Measurements from ENCODE around the gene DNAJC5G. TPM values are rescaled to one million over a fixed set of nuclear protein-coding genes. Genes with fewer than 3 reads are reported as not detected.

DNAJC5G gene
- total and polyA plus RNA-seq, 9 of the 15 experiments (the other 6 are each of a cell fraction or from before 2014, with no cell fraction given) = not detected

DNA sequence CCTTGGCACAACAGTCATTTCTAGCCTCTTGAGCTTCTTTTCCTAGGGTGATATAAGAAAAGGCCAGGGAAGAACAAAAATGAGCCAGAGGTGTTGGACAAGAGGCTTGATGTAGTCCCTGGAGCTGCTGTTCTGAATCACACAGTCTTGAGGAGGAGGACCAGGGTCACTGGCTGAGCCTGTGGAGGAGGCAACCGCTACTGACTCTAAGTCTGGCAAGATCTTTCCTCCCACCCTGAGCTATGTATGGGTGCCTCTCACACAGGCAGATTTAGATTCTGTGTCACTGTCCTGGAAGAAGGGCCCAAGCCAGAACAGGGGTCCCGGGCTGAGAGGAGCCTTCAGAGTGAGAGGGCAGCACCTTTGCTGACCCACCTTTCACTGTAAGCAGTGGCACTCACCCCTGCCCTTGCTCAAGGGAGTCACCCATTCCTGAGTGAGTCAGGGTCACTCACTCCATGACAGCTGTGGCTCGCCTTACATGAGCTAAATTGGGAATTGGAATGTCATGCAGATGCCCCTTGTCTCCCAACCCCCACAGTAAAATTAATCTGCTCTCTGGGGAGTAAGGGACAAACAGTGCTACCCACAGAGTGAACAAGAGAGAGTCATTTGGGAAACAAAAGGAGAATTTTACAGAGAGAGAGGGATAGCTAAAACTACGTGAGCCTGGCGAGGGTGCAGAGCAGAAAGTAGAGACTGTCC, 6.8 kb downstream of the DNAJC5G start, which contains the start of gene TRIM54 (continued):
- TF ChIP-seq, protein P1, sequence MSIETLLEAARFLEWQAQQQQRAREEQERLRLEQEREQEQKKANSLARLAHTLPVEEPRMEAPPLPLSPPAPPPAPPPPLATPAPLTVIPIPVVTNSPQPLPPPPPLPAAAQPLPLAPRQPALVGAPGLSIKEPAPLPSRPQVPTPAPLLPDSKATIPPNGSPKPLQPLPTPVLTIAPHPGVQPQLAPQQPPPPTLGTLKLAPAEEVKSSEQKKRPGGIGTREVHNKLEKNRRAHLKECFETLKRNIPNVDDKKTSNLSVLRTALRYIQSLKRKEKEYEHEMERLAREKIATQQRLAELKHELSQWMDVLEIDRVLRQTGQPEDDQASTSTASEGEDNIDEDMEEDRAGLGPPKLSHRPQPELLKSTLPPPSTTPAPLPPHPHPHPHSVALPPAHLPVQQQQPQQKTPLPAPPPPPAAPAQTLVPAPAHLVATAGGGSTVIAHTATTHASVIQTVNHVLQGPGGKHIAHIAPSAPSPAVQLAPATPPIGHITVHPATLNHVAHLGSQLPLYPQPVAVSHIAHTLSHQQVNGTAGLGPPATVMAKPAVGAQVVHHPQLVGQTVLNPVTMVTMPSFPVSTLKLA (conservative IDR thresholded peaks at IDR 0.05) = no peak
- TF ChIP-seq PHF20 (IDR thresholded peaks at IDR 0.05; ENCODE audit: partially characterized antibody) (no peak), HDAC1 (IDR thresholded peaks at IDR 0.05) (no peak)

DNA sequence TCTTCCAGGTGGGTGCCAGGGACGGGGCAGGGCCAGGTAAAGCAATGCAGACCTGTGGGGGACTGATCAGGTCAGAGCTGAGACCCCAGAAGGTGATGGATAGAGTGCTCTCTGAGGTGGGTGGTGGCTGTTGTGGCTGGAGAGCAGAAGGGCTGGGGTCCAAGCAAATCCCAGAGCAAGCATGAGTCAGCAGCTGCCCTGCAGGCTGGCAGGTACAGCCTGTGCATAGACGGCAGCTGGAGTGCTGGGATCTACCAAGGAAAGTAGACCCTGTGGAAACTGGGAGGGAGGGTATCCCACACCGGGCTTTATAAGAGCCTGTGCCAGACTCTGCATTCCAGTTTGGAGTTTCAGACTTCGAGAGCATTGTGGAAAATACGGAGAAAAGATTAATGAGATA, 7.7 kb downstream of the DNAJC5G start:
- Histone ChIP-seq H3K27me3 (ENCODE audit: control insufficient read depth in 2 of 2, insufficient read depth in 2 of 2, low read length in 2 of 2) (peaks cover 0 to 2% of the 10 kb centered on the region in 2 experiments; a peak in 1 of 5 replicates), H3K27ac (ENCODE audit: extremely low read depth, low read depth, low read length) (no peak overlapping the region), H3K4me2 (ENCODE audit: insufficient read depth, low read length) (no peak overlapping the region), H3K9ac (ENCODE audit: insufficient read depth in 1 of 2, low read depth in 2 of 2, low read length in 2 of 2) (peak overlapping the region in 1 of 2 experiments; percentile 41; a peak in 1 of 4 replicates), H2AFZ (ENCODE audit: low read depth, low read length) (peak overlapping the region; percentile 62), H3K36me3 (ENCODE audit: control insufficient read depth, insufficient read depth, low read length) (no peaks in the 10 kb centered on the region), H3K9me1 (ENCODE audit: control insufficient read depth, insufficient read depth, low read length) (no peaks in the 10 kb centered on the region), H3K4me1 (replicated peaks in 1 of 2; ENCODE audit: control insufficient read depth in 2 of 2, insufficient read depth in 2 of 2, low read length in 2 of 2) (peaks cover 6 to 17% of the 10 kb centered on the region in 2 experiments), H3K9me3 (replicated peaks; ENCODE audit: control insufficient read depth, insufficient read depth, low read depth, low read length) (no peaks in the 10 kb centered on the region), H4K20me1 (replicated peaks; ENCODE audit: control insufficient read depth, insufficient read depth, low read length) (no peaks in the 10 kb centered on the region), H3K4me3 (no peak overlapping the region), H3K79me2 (ENCODE audit: control insufficient read depth, insufficient read depth, low read length) (no peaks in the 10 kb centered on the region)
- FAIRE-seq = no peak
- in situ Hi-C loops (cut with MboI) (loop anchor here (5.0 kb wide), 1 partner anchor 186 kb away; no protein-coding TSS in a partner anchor), intact Hi-C loops (cut with micrococcal nuclease) (loop anchor here (10.0 kb wide), 1 partner anchor 438 kb away; the partner anchor contains the start of gene DPYSL5)
- ATAC-seq = 0 out of 3 replicates have a peak, but pooled peaks have one; percentile 17
- CTCF ChIA-PET (ENCODE audit: low intra/inter-chr PET ratio) = no interaction called here
- BruUV-seq (replicated peaks) = no TSS peak
- no peak for DNase-seq (ENCODE audit: extremely low read depth in 1 of 4, low spot score in 3 of 4)
- peak; percentile 51 for TF ChIP-seq ZNF316 (IDR thresholded peaks at IDR 0.05)
- TF ChIP-seq BRF1 (IDR thresholded peaks at IDR 0.05; ENCODE audit: borderline replicate concordance, extremely low read depth, insufficient read length) = no peak
- no peak for TF ChIP-seq TAF1 (IDR thresholded peaks at IDR 0.05; ENCODE audit: control insufficient read depth, extremely low read depth, insufficient read depth, low read length, severe bottlenecking)
- TF ChIP-seq MAFK (IDR thresholded peaks at IDR 0.05; ENCODE audit: low read length) = peak; percentile 26; the same call in 1 of the 2 replicates
- TF ChIP-seq C11orf30 (IDR thresholded peaks at IDR 0.05; ENCODE audit: low read depth) = peak; percentile 69
- peak; percentile 52; the same call in 1 of the 2 replicates for TF ChIP-seq NFE2 (IDR thresholded peaks at IDR 0.05; ENCODE audit: low read depth)
- TF ChIP-seq EHMT2 (IDR thresholded peaks at IDR 0.05) = no peak
- TF ChIP-seq ETV5 (CRISPR knock-in tag; IDR thresholded peaks at IDR 0.05; ENCODE audit: low read depth) = no peak
- TF ChIP-seq TGIF2 (CRISPR knock-in tag; IDR thresholded peaks at IDR 0.05) = no peak
- TF ChIP-seq EGR1 (conservative IDR thresholded peaks at IDR 0.05) = no peak
- 19% methylated on average over 5 of the region's 5 CpGs for WGBS (ENCODE audit: insufficient coverage, low coverage, missing lambda C conversion rate)
- POLR2A ChIA-PET = interaction anchor here (0.6 to 1.4 kb wide), 6 partner anchors 10 to 257 kb away, joined by 3 to 8 read pairs (median 3); partner anchors contain the start of gene KHK

Measured in K562 (cell line).